ENCODE results near the gene LNPK.

GRCh38 chr2:176001281-176001915 is 669 bp downstream of the LNPK start:
- TF ChIP-seq CTCF (IDR thresholded peaks at IDR 0.05) (no peak), EP300 (IDR thresholded peaks at IDR 0.05) (no peak)

All from ovary (tissue), 3 donors.